ENCODE data around the gene CPTP. TPM values are rescaled to one million over a fixed set of nuclear protein-coding genes. Genes with fewer than 3 reads are reported as not detected.

Gene CPTP
- total and polyA plus RNA-seq, 7 donors, result 8.4 to 57.1 (median 21.6) TPM

- intact Hi-C loops (cut with DNase I), result no loop called here
- H3K27me3 ChIP-seq, result no peaks in the 10 kb centered on the region
- WGBS, 2 donors, result 9 to 28% methylated on average over 28 of the region's 28 CpGs
These were observed 29.0 kb downstream of the CPTP start for GRCh38 chr1:1353389-1354151.

GRCh38 chr1:1354271-1355247, 30.0 kb downstream of the CPTP start:
- DNase-seq, result no peak
- Histone ChIP-seq H3K4me1 (peaks cover 0 to 72% (median 62%) of the 10 kb centered on the region in 4 donors), H3K27ac (peak overlapping the region; percentile 61 to 95 (median 94)), H3K27me3 (no peaks in the 10 kb centered on the region), H3K9me3 (no peaks in the 10 kb centered on the region), H3K4me3 (peak overlapping the region in 3 of 4 donors; percentile 27 to 69 (median 65)), H3K36me3 (peaks cover 7 to 22% (median 11%) of the 10 kb centered on the region in 4 donors)
- TF ChIP-seq POLR2AphosphoS5 (IDR thresholded peaks at IDR 0.05) (no peak), CTCF (IDR thresholded peaks at IDR 0.05) (no peak), POLR2A (IDR thresholded peaks at IDR 0.05) (no peak), EP300 (IDR thresholded peaks at IDR 0.05) (no peak)
- WGBS, 2 donors, result 35 to 52% methylated on average over 116 of the region's 116 CpGs
- intact Hi-C loops (cut with DNase I), result no loop called here

More at GRCh38 chr1:1353389-1354151, 29.0 kb downstream of the CPTP start:
- Histone ChIP-seq H3K9me3 (no peaks in the 10 kb centered on the region), H3K4me3 (no peak overlapping the region), H3K36me3 (peaks cover 7 to 22% (median 11%) of the 10 kb centered on the region in 4 donors), H3K4me1 (peaks cover 0 to 63% (median 52%) of the 10 kb centered on the region in 4 donors), H3K27ac (peak overlapping the region; percentile 17 to 76 (median 60))
- TF ChIP-seq CTCF (IDR thresholded peaks at IDR 0.05) (no peak), EP300 (IDR thresholded peaks at IDR 0.05) (no peak), POLR2A (IDR thresholded peaks at IDR 0.05) (no peak), POLR2AphosphoS5 (IDR thresholded peaks at IDR 0.05) (no peak)
- no peak for DNase-seq

- H3K4me3 ChIP-seq, result peak overlapping the region; percentile 14 to 69 (median 46)
- peaks cover 7 to 22% (median 11%) of the 10 kb centered on the region in 4 donors for H3K36me3 ChIP-seq
- no peak for DNase-seq
- TF ChIP-seq CTCF (IDR thresholded peaks at IDR 0.05) (no peak), EP300 (IDR thresholded peaks at IDR 0.05) (no peak), POLR2AphosphoS5 (IDR thresholded peaks at IDR 0.05) (no peak), POLR2A (IDR thresholded peaks at IDR 0.05) (no peak)
- H3K27ac ChIP-seq, result peak overlapping the region; percentile 61 to 95 (median 94)
- H3K27me3 ChIP-seq, result no peaks in the 10 kb centered on the region
- peaks cover 0 to 81% (median 71%) of the 10 kb centered on the region in 4 donors for H3K4me1 ChIP-seq
- WGBS, 2 donors, result 9 to 11% methylated on average over 52 of the region's 52 CpGs
- H3K9me3 ChIP-seq, result no peaks in the 10 kb centered on the region
- intact Hi-C loops (cut with DNase I), result no loop called here
These were observed 30.8 kb downstream of the CPTP start for GRCh38 chr1:1355416-1355815.

GRCh38 chr1:1356166-1356795, 31.7 kb downstream of the CPTP start:
- Histone ChIP-seq H3K9me3 (no peaks in the 10 kb centered on the region), H3K4me1 (peaks cover 0 to 89% (median 78%) of the 10 kb centered on the region in 4 donors), H3K36me3 (peaks cover 7 to 22% (median 11%) of the 10 kb centered on the region in 4 donors), H3K4me3 (peak overlapping the region; percentile 65 to 76 (median 68)), H3K27me3 (no peaks in the 10 kb centered on the region), H3K27ac (peak overlapping the region; percentile 86 to 95 (median 94))
- 19 to 47% methylated on average over 8 of the region's 8 CpGs for WGBS, 2 donors
- TF ChIP-seq EP300 (IDR thresholded peaks at IDR 0.05) (no peak), CTCF (IDR thresholded peaks at IDR 0.05) (no peak), POLR2A (IDR thresholded peaks at IDR 0.05) (no peak), POLR2AphosphoS5 (IDR thresholded peaks at IDR 0.05) (no peak)
- intact Hi-C loops (cut with DNase I), result no loop called here
- DNase-seq, result no peak
